NB4 (cell line): ENCODE measurements around the gene RARRES2.
"Not testable (repeated sequence)": the region's sequence is repeated elsewhere in the genome, so short reads cannot be mapped to it uniquely, and the experiment has no call there.

Source experiments
- CTCF ChIP-seq: IDR thresholded peaks from one replicate; pipeline ENCODE4 v1.5.1; 2012; ENCODE audit warnings: low read depth, low read length
- MYC ChIP-seq: IDR thresholded peaks from 2 replicates; pipeline ENCODE4 v1.6.1; 2011; ENCODE audit warnings: low read depth, low read length
- POLR2A ChIP-seq: IDR thresholded peaks from 2 replicates; pipeline ENCODE4 v1.6.1; 2011; ENCODE audit warnings: mild to moderate bottlenecking; ENCODE audit not compliant: insufficient read length; ENCODE audit errors: extremely low read depth
- TF ChIP-seq, protein P1 (sequence below): IDR thresholded peaks from 2 replicates; pipeline ENCODE4 v1.6.1; 2011; ENCODE audit warnings: low read depth, low read length

DNA sequence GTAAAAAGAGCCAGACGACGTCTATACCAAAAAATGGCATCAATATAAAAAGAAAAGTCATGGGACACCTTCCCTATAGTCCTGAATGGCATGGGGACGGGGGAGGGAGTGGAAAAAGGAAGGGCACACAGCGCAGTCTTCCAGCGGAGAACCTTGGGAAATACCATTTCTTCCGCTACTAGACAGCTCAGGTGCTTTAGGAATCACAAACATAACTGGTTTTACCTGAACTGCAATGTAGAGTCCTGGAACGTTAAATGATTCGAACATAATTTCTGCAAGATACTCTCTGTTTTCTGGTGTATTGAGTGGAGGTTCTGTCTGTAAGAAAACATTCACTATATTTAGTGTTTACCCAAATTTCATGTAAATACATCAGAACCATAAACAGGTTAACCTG lies 46.4 kb downstream of the RARRES2 start:
- not testable (repeated sequence) for TF ChIP-seq CTCF, POLR2A, MYC
- TF ChIP-seq, protein P1, sequence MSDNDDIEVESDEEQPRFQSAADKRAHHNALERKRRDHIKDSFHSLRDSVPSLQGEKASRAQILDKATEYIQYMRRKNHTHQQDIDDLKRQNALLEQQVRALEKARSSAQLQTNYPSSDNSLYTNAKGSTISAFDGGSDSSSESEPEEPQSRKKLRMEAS, result not testable (repeated sequence)
